Measurements from ENCODE around the gene TEC. TPM values are rescaled to one million over a fixed set of nuclear protein-coding genes. Genes with fewer than 3 reads are reported as not detected.

Gene TEC
- total RNA-seq, 1 experiment from 2014 or later, result 0.67 TPM

DNA sequence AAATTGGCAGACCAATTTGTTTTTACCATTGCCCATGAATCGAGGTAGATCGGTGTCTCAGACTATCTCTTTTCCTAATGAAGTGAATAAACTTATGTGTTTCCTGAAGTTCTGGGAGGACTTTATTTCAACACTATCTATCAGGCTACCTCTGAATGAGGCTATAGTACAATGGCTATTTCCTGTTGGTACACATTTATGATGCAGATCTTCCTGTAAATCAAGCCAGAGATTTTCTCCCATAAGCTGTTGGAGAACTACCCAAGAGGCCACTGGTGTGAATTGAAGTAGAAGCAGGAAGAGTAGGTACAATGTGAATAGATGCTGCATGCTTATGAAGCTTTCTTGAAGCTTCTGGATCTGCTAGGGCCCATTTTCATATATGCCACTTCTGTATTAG lies 151.6 kb downstream of the TEC start:
- Histone ChIP-seq H3K4me3 (ENCODE audit: low read depth in 2 of 2, low read length in 2 of 2) (no peak overlapping the region), H3K36me3 (ENCODE audit: control insufficient read depth, insufficient read depth, low read length) (no peaks in the 10 kb centered on the region), H3K9me3 (ENCODE audit: control insufficient read depth, insufficient read depth, low read depth, low read length) (no peaks in the 10 kb centered on the region), H3K4me1 (ENCODE audit: control insufficient read depth, insufficient read depth, low read length) (no peaks in the 10 kb centered on the region), H3K27me3 (ENCODE audit: control insufficient read depth, insufficient read depth, low read length) (no peaks in the 10 kb centered on the region), H3K27ac (ENCODE audit: low read length) (no peak overlapping the region)
- POLR2A ChIA-PET, result no interaction called here
- TF ChIP-seq SIN3A (IDR thresholded peaks at IDR 0.05; ENCODE audit: borderline replicate concordance, insufficient read depth, low read depth, low read length) (no peak), CTCF (IDR thresholded peaks at IDR 0.05) (no peak), TCF7L2 (IDR thresholded peaks at IDR 0.05; ENCODE audit: low read depth, low read length) (no peak), POLR2AphosphoS5 (IDR thresholded peaks at IDR 0.05; ENCODE audit: low read depth, low read length) (no peak)
- TF ChIP-seq, protein P1, sequence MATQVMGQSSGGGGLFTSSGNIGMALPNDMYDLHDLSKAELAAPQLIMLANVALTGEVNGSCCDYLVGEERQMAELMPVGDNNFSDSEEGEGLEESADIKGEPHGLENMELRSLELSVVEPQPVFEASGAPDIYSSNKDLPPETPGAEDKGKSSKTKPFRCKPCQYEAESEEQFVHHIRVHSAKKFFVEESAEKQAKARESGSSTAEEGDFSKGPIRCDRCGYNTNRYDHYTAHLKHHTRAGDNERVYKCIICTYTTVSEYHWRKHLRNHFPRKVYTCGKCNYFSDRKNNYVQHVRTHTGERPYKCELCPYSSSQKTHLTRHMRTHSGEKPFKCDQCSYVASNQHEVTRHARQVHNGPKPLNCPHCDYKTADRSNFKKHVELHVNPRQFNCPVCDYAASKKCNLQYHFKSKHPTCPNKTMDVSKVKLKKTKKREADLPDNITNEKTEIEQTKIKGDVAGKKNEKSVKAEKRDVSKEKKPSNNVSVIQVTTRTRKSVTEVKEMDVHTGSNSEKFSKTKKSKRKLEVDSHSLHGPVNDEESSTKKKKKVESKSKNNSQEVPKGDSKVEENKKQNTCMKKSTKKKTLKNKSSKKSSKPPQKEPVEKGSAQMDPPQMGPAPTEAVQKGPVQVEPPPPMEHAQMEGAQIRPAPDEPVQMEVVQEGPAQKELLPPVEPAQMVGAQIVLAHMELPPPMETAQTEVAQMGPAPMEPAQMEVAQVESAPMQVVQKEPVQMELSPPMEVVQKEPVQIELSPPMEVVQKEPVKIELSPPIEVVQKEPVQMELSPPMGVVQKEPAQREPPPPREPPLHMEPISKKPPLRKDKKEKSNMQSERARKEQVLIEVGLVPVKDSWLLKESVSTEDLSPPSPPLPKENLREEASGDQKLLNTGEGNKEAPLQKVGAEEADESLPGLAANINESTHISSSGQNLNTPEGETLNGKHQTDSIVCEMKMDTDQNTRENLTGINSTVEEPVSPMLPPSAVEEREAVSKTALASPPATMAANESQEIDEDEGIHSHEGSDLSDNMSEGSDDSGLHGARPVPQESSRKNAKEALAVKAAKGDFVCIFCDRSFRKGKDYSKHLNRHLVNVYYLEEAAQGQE (IDR thresholded peaks at IDR 0.05; ENCODE audit: insufficient read depth in 1 of 2, low read depth in 2 of 2, low read length in 1 of 2), result no peak
- intact Hi-C loops (cut with micrococcal nuclease; ENCODE audit: unreplicated experiment), result no loop called here
- ATAC-seq, result no peak
- in situ Hi-C loops (cut with HindIII; ENCODE audit: low pct_unique_long_range_greater_than_20kb, low sequenced_read_pairs), result no loop called here
- no peak for DNase-seq (ENCODE audit: low read depth, low spot score)
- BruUV-seq (replicated peaks), result no TSS peak
- CTCF ChIA-PET, result no interaction called here

DNA sequence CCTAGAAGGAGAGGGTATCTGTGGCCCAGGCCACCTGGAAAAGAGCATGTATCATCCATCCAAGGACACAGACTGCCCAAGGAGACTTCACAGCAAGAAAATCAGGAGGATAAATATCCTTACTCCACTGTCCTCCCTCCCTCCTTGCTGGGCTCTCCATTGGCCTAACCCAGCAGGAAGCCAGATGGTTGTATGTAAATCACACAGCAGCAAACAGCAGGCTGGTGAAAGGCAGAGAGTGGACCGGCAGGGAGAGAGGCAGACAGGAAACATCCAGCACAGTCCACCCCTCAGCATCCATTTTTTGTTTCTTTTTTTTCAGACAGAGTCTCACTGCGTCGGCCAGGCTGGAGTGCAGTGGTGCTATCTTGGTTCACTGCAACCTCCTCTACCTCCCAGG lies 153.1 kb downstream of the TEC start:
- in situ Hi-C loops (cut with HindIII; ENCODE audit: low pct_unique_long_range_greater_than_20kb, low sequenced_read_pairs), result no loop called here
- CTCF ChIA-PET, result no interaction called here
- intact Hi-C loops (cut with micrococcal nuclease; ENCODE audit: unreplicated experiment), result no loop called here
- POLR2A ChIA-PET, result no interaction called here
- TF ChIP-seq, protein P1 (IDR thresholded peaks at IDR 0.05; ENCODE audit: insufficient read depth in 1 of 2, low read depth in 2 of 2, low read length in 1 of 2), result no peak
- no peak for TF ChIP-seq POLR2AphosphoS5 (IDR thresholded peaks at IDR 0.05; ENCODE audit: low read depth, low read length)
- no peak for TF ChIP-seq CTCF (IDR thresholded peaks at IDR 0.05)
- TF ChIP-seq TCF7L2 (IDR thresholded peaks at IDR 0.05; ENCODE audit: low read depth, low read length), result no peak
- no peak for TF ChIP-seq SIN3A (IDR thresholded peaks at IDR 0.05; ENCODE audit: borderline replicate concordance, insufficient read depth, low read depth, low read length)
- Histone ChIP-seq H3K27me3 (ENCODE audit: control insufficient read depth, insufficient read depth, low read length) (no peaks in the 10 kb centered on the region), H3K9me3 (ENCODE audit: control insufficient read depth, insufficient read depth, low read depth, low read length) (no peaks in the 10 kb centered on the region), H3K4me3 (ENCODE audit: low read depth in 2 of 2, low read length in 2 of 2) (no peak overlapping the region), H3K27ac (ENCODE audit: low read length) (no peak overlapping the region), H3K4me1 (ENCODE audit: control insufficient read depth, insufficient read depth, low read length) (no peaks in the 10 kb centered on the region), H3K36me3 (ENCODE audit: control insufficient read depth, insufficient read depth, low read length) (no peaks in the 10 kb centered on the region)
- no TSS peak for BruUV-seq (replicated peaks)
- ATAC-seq (no peak), DNase-seq (ENCODE audit: low read depth, low spot score) (no peak)

All from Panc1 (cell line).